Measurements from ENCODE around the gene HDAC4. TPM values are rescaled to one million over a fixed set of nuclear protein-coding genes. Genes with fewer than 3 reads are reported as not detected.
"Not testable (repeated sequence)": the region's sequence is repeated elsewhere in the genome, so short reads cannot be mapped to it uniquely, and the experiment has no call there.

HDAC4 gene
- total RNA-seq (2012; rRNA removed) = 14.9 and 16.7 TPM in 2 replicates

GRCh38 chr2:239400596-239401066, at the start of gene HDAC4:
HDAC4 (minus strand) TSS chr2:239401020; CDS start chr2:239352699, 48,321 bp downstream.
- Histone ChIP-seq H3K4me3 (ENCODE audit: low read length) (peak within 1 kb of the TSS; percentile 88), H3K9me3 (replicated peaks; ENCODE audit: low read length) (no peaks in the 10 kb centered on the region), H3K9ac (ENCODE audit: low read depth, low read length) (peak within 1 kb of the TSS; percentile 96), H3K27me3 (ENCODE audit: control insufficient read depth, insufficient read depth, low read length) (no peaks in the 10 kb centered on the region), H3K36me3 (ENCODE audit: insufficient read depth, low read length) (no peaks in the 10 kb centered on the region), H3K4me1 (ENCODE audit: control insufficient read depth, insufficient read depth, low read length) (peaks cover 22% of the 10 kb centered on the region), H3K4me2 (ENCODE audit: low read length) (peak within 1 kb of the TSS; percentile 91)

GRCh38 chr2:239449468-239449867, 48.6 kb upstream of the HDAC4 start:
- H3K4me3 ChIP-seq (ENCODE audit: low read length); H3K36me3 ChIP-seq (ENCODE audit: insufficient read depth, low read length); H3K4me2 ChIP-seq (ENCODE audit: low read length); H3K9me3 ChIP-seq (replicated peaks; ENCODE audit: low read length); H3K9ac ChIP-seq (ENCODE audit: low read depth, low read length); H3K27me3 ChIP-seq (ENCODE audit: control insufficient read depth, insufficient read depth, low read length); H3K4me1 ChIP-seq (ENCODE audit: control insufficient read depth, insufficient read depth, low read length): not testable (repeated sequence)

- Histone ChIP-seq H3K9me3 (replicated peaks; ENCODE audit: low read length) (no peaks in the 10 kb centered on the region), H3K4me1 (ENCODE audit: control insufficient read depth, insufficient read depth, low read length) (no peaks in the 10 kb centered on the region), H3K4me3 (ENCODE audit: low read length) (no peak overlapping the region), H3K27me3 (ENCODE audit: control insufficient read depth, insufficient read depth, low read length) (peaks cover 23% of the 10 kb centered on the region), H3K36me3 (ENCODE audit: insufficient read depth, low read length) (no peaks in the 10 kb centered on the region), H3K4me2 (ENCODE audit: low read length) (no peak overlapping the region), H3K9ac (ENCODE audit: low read depth, low read length) (no peak overlapping the region)
Measured at GRCh38 chr2:239445771-239446524, 45.1 kb upstream of the HDAC4 start.

- Histone ChIP-seq H3K27me3 (ENCODE audit: control insufficient read depth, insufficient read depth, low read length) (peaks cover 33% of the 10 kb centered on the region), H3K4me2 (ENCODE audit: low read length) (no peak overlapping the region), H3K4me3 (ENCODE audit: low read length) (no peak overlapping the region), H3K4me1 (ENCODE audit: control insufficient read depth, insufficient read depth, low read length) (no peaks in the 10 kb centered on the region), H3K9me3 (replicated peaks; ENCODE audit: low read length) (no peaks in the 10 kb centered on the region), H3K9ac (ENCODE audit: low read depth, low read length) (no peak overlapping the region), H3K36me3 (ENCODE audit: insufficient read depth, low read length) (no peaks in the 10 kb centered on the region)
Measured at GRCh38 chr2:239444626-239445577, 44.1 kb upstream of the HDAC4 start.

GRCh38 chr2:239443666-239444567, 43.1 kb upstream of the HDAC4 start:
- Histone ChIP-seq H3K9ac (ENCODE audit: low read depth, low read length) (no peak overlapping the region), H3K36me3 (ENCODE audit: insufficient read depth, low read length) (no peaks in the 10 kb centered on the region), H3K9me3 (replicated peaks; ENCODE audit: low read length) (no peaks in the 10 kb centered on the region), H3K4me1 (ENCODE audit: control insufficient read depth, insufficient read depth, low read length) (no peaks in the 10 kb centered on the region), H3K4me3 (ENCODE audit: low read length) (no peak overlapping the region), H3K27me3 (ENCODE audit: control insufficient read depth, insufficient read depth, low read length) (peaks cover 43% of the 10 kb centered on the region), H3K4me2 (ENCODE audit: low read length) (no peak overlapping the region)

GRCh38 chr2:239443102-239443620, 42.3 kb upstream of the HDAC4 start:
- Histone ChIP-seq H3K36me3 (ENCODE audit: insufficient read depth, low read length) (no peaks in the 10 kb centered on the region), H3K9me3 (replicated peaks; ENCODE audit: low read length) (no peaks in the 10 kb centered on the region), H3K4me2 (ENCODE audit: low read length) (no peak overlapping the region), H3K9ac (ENCODE audit: low read depth, low read length) (no peak overlapping the region), H3K4me1 (ENCODE audit: control insufficient read depth, insufficient read depth, low read length) (no peaks in the 10 kb centered on the region), H3K27me3 (ENCODE audit: control insufficient read depth, insufficient read depth, low read length) (peaks cover 50% of the 10 kb centered on the region), H3K4me3 (ENCODE audit: low read length) (no peak overlapping the region)

GRCh38 chr2:239442192-239442591, 41.4 kb upstream of the HDAC4 start:
- Histone ChIP-seq H3K9ac (ENCODE audit: low read depth, low read length) (no peak overlapping the region), H3K27me3 (ENCODE audit: control insufficient read depth, insufficient read depth, low read length) (peaks cover 53% of the 10 kb centered on the region), H3K4me3 (ENCODE audit: low read length) (no peak overlapping the region), H3K4me1 (ENCODE audit: control insufficient read depth, insufficient read depth, low read length) (no peaks in the 10 kb centered on the region), H3K9me3 (replicated peaks; ENCODE audit: low read length) (no peaks in the 10 kb centered on the region), H3K36me3 (ENCODE audit: insufficient read depth, low read length) (no peaks in the 10 kb centered on the region), H3K4me2 (ENCODE audit: low read length) (no peak overlapping the region)

GRCh38 chr2:239441261-239442078, 40.6 kb upstream of the HDAC4 start:
- Histone ChIP-seq H3K9me3 (replicated peaks; ENCODE audit: low read length) (no peaks in the 10 kb centered on the region), H3K4me1 (ENCODE audit: control insufficient read depth, insufficient read depth, low read length) (no peaks in the 10 kb centered on the region), H3K4me3 (ENCODE audit: low read length) (no peak overlapping the region), H3K4me2 (ENCODE audit: low read length) (no peak overlapping the region), H3K36me3 (ENCODE audit: insufficient read depth, low read length) (no peaks in the 10 kb centered on the region), H3K9ac (ENCODE audit: low read depth, low read length) (no peak overlapping the region), H3K27me3 (ENCODE audit: control insufficient read depth, insufficient read depth, low read length) (peaks cover 53% of the 10 kb centered on the region)

- no peaks in the 10 kb centered on the region for H3K4me1 ChIP-seq (ENCODE audit: control insufficient read depth, insufficient read depth, low read length)
Measured at GRCh38 chr2:239440511-239440959, 39.7 kb upstream of the HDAC4 start.

GRCh38 chr2:239439754-239440315, 39.0 kb upstream of the HDAC4 start:
- peaks cover 53% of the 10 kb centered on the region for H3K27me3 ChIP-seq (ENCODE audit: control insufficient read depth, insufficient read depth, low read length)
- H3K4me2 ChIP-seq (ENCODE audit: low read length) = no peak overlapping the region
- no peaks in the 10 kb centered on the region for H3K36me3 ChIP-seq (ENCODE audit: insufficient read depth, low read length)
- H3K4me3 ChIP-seq (ENCODE audit: low read length) = no peak overlapping the region
- no peaks in the 10 kb centered on the region for H3K9me3 ChIP-seq (replicated peaks; ENCODE audit: low read length)
- H3K4me1 ChIP-seq (ENCODE audit: control insufficient read depth, insufficient read depth, low read length) = no peaks in the 10 kb centered on the region
- H3K9ac ChIP-seq (ENCODE audit: low read depth, low read length) = no peak overlapping the region

More at GRCh38 chr2:239440511-239440959, 39.7 kb upstream of the HDAC4 start:
- H3K27me3 ChIP-seq (ENCODE audit: control insufficient read depth, insufficient read depth, low read length) = peaks cover 53% of the 10 kb centered on the region
- H3K4me3 ChIP-seq (ENCODE audit: low read length) = no peak overlapping the region
- no peak overlapping the region for H3K4me2 ChIP-seq (ENCODE audit: low read length)
- H3K9me3 ChIP-seq (replicated peaks; ENCODE audit: low read length) = no peaks in the 10 kb centered on the region
- no peak overlapping the region for H3K9ac ChIP-seq (ENCODE audit: low read depth, low read length)
- no peaks in the 10 kb centered on the region for H3K36me3 ChIP-seq (ENCODE audit: insufficient read depth, low read length)

Measured in skeletal muscle satellite cell (primary cell).